Activated CD8-positive, alpha-beta memory T cell treated with anti-CD3 and anti-CD28 coated beads, Interleukin-2, amount 10 ng/mL, durations not matched to agents 7 days and 5 days (primary cell): ENCODE data around the gene NLRP9. TPM values are rescaled to one million over a fixed set of nuclear protein-coding genes. Genes with fewer than 3 reads are reported as not detected.

ENCODE experiments used
- total RNA-seq, 2 experiments: library from RNA; stranded (reverse); gene quantifications; one replicate each; pipeline ENCODE4 v1.2.3, GENCODE V29; 2021

The NLRP9 gene
- total RNA-seq, 2 experiments from 2014 or later, result not detected

Other genes starting within 250 kb of the NLRP9 start
- under 1 TPM; 0.68 to 0.79 TPM for gene SSC5D, start 250.0 kb downstream of the NLRP9 start, total RNA-seq
- gene SBK2, start 201.3 kb downstream of the NLRP9 start, total RNA-seq, result not detected
- not detected for gene SBK3, start 192.9 kb downstream of the NLRP9 start, total RNA-seq
- 1 to 10 TPM; 5.6 to 7.5 TPM for gene ZNF579, start 157.6 kb downstream of the NLRP9 start, total RNA-seq
- gene FIZ1, start 138.9 kb downstream of the NLRP9 start, total RNA-seq, result 10 to 100 TPM; 13.0 to 15.7 TPM
- 10 to 100 TPM; 26.5 to 30.2 TPM for gene ZNF524, start 138.1 kb downstream of the NLRP9 start, total RNA-seq
- 10 to 100 TPM; 14.4 to 16.7 TPM for gene ZNF865, start 132.8 kb downstream of the NLRP9 start, total RNA-seq
- 1 to 10 TPM; 5.1 to 7.3 TPM for gene ZNF784, start 113.8 kb downstream of the NLRP9 start, total RNA-seq
- gene ZNF580, start 97.4 kb downstream of the NLRP9 start, total RNA-seq, result 10 to 100 TPM; 33.1 to 33.7 TPM
- gene ZNF581, start 94.8 kb downstream of the NLRP9 start, total RNA-seq, result 10 to 100 TPM; 23.7 to 25.4 TPM
- gene CCDC106, start 90.2 kb downstream of the NLRP9 start, total RNA-seq, result 1 to 10 TPM; 5.9 TPM
- gene U2AF2, start 83.4 kb downstream of the NLRP9 start, total RNA-seq, result 100 to 1,000 TPM; 284 to 324 TPM
- gene EPN1, start 63.2 kb downstream of the NLRP9 start, total RNA-seq, result 10 to 100 TPM; 55.7 to 63.7 TPM
- not detected for gene RFPL4A, start 20.7 kb upstream of the NLRP9 start, total RNA-seq
- not detected for gene RFPL4AL1, start 30.7 kb upstream of the NLRP9 start, total RNA-seq
- not detected for gene NLRP11, start 93.6 kb upstream of the NLRP9 start, total RNA-seq
- not detected for gene NLRP4, start 98.1 kb upstream of the NLRP9 start, total RNA-seq
- gene NLRP13, start 193.9 kb upstream of the NLRP9 start, total RNA-seq, result not detected
- not detected for gene NLRP8, start 209.4 kb upstream of the NLRP9 start, total RNA-seq
- gene NLRP5, start 248.4 kb upstream of the NLRP9 start, total RNA-seq, result not detected